Measurements from ENCODE around the gene NBDY. TPM values are rescaled to one million over a fixed set of nuclear protein-coding genes. Genes with fewer than 3 reads are reported as not detected.

NBDY gene
- total RNA-seq, 2 donors from 2014 or later: 26.2 to 28.8 TPM

GRCh38 chrX:56857042-56857441 lies 128.0 kb downstream of the NBDY start:
- WGBS: 100% methylated on average over 1 of the region's 1 CpG
- H3K4me3 ChIP-seq: no peak overlapping the region
- H3K9me3 ChIP-seq: no peaks in the 10 kb centered on the region
- H3K27me3 ChIP-seq (replicated peaks; ENCODE audit: insufficient read depth): no peaks in the 10 kb centered on the region
- no peaks in the 10 kb centered on the region for H3K36me3 ChIP-seq
- intact Hi-C loops (cut with DNase I): no loop called here
- DNase-seq (ENCODE audit: low spot score): no peak
- TF ChIP-seq POLR2A (IDR thresholded peaks at IDR 0.05) (no peak), POLR2AphosphoS5 (IDR thresholded peaks at IDR 0.05) (no peak)
- TF ChIP-seq, protein P1, sequence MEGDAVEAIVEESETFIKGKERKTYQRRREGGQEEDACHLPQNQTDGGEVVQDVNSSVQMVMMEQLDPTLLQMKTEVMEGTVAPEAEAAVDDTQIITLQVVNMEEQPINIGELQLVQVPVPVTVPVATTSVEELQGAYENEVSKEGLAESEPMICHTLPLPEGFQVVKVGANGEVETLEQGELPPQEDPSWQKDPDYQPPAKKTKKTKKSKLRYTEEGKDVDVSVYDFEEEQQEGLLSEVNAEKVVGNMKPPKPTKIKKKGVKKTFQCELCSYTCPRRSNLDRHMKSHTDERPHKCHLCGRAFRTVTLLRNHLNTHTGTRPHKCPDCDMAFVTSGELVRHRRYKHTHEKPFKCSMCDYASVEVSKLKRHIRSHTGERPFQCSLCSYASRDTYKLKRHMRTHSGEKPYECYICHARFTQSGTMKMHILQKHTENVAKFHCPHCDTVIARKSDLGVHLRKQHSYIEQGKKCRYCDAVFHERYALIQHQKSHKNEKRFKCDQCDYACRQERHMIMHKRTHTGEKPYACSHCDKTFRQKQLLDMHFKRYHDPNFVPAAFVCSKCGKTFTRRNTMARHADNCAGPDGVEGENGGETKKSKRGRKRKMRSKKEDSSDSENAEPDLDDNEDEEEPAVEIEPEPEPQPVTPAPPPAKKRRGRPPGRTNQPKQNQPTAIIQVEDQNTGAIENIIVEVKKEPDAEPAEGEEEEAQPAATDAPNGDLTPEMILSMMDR (IDR thresholded peaks at IDR 0.05): no peak
- H3K27ac ChIP-seq: no peak overlapping the region
- H3K4me1 ChIP-seq (replicated peaks): no peaks in the 10 kb centered on the region

GRCh38 chrX:56860888-56861287 lies 131.8 kb downstream of the NBDY start:
- 90% methylated on average over 2 of the region's 2 CpGs for WGBS
- no peaks in the 10 kb centered on the region for H3K36me3 ChIP-seq
- no peaks in the 10 kb centered on the region for H3K4me1 ChIP-seq (replicated peaks)
- H3K27me3 ChIP-seq (replicated peaks; ENCODE audit: insufficient read depth): no peaks in the 10 kb centered on the region
- no peak overlapping the region for H3K27ac ChIP-seq
- intact Hi-C loops (cut with DNase I): no loop called here
- DNase-seq (ENCODE audit: low spot score): no peak
- H3K4me3 ChIP-seq: no peak overlapping the region
- TF ChIP-seq POLR2A (IDR thresholded peaks at IDR 0.05): no peak
- TF ChIP-seq, protein P1 (IDR thresholded peaks at IDR 0.05): no peak
- TF ChIP-seq POLR2AphosphoS5 (IDR thresholded peaks at IDR 0.05): no peak
- no peaks in the 10 kb centered on the region for H3K9me3 ChIP-seq

Other genes with a start within 250 kb of the NBDY start
- 10 to 100 TPM; 31.3 to 33.3 TPM for gene UBQLN2, start 165.6 kb upstream of the NBDY start, total RNA-seq

Measured in prostate gland (tissue), 2 donors.